OCI-LY3 (cell line): ENCODE measurements around the gene TAOK2.

Source experiments
- CTCF ChIP-seq: fragments of 200-600, 300-600 bp; sonication (generic); IDR thresholded peaks from 2 replicates; pipeline ENCODE4 v1.5.1; 2014; ENCODE audit warnings: antibody characterized with exemption, low read length, low read depth
- EZH2phosphoT487 ChIP-seq: fragments of 200-600 bp; shearing (Covaris generic); IDR thresholded peaks from 2 replicates; pipeline ENCODE4 v1.6.1; 2018; ENCODE audit warnings: antibody characterized with exemption, mixed run types, low read depth

- TF ChIP-seq EZH2phosphoT487 (no peak), CTCF (no peak)
Measured at GRCh38 chr16:29986231-29986630, 12.6 kb downstream of the TAOK2 start.
